ENCODE results near the gene GRHL1. TPM values are rescaled to one million over a fixed set of nuclear protein-coding genes. Genes with fewer than 3 reads are reported as not detected.
"Not testable (repeated sequence)": the region's sequence is repeated elsewhere in the genome, so short reads cannot be mapped to it uniquely, and the experiment has no call there.

Gene GRHL1
- total RNA-seq, 1 donor from 2014 or later: 6.2 TPM

- DNase-seq (ENCODE audit: low read depth); H3K4me3 ChIP-seq (ENCODE audit: low read depth, low read length); H3K36me3 ChIP-seq (ENCODE audit: control insufficient read depth, insufficient read depth, low read length); H3K27me3 ChIP-seq (ENCODE audit: control insufficient read depth, insufficient read depth, low read length): not testable (repeated sequence)
These were observed 61.0 kb downstream of the GRHL1 start for GRCh38 chr2:10012366-10012962.

- no peak overlapping the region for H3K4me3 ChIP-seq (ENCODE audit: low read depth, low read length)
- no peak for DNase-seq (ENCODE audit: low read depth)
- H3K27me3 ChIP-seq (ENCODE audit: control insufficient read depth, insufficient read depth, low read length): no peaks in the 10 kb centered on the region
- no peaks in the 10 kb centered on the region for H3K36me3 ChIP-seq (ENCODE audit: control insufficient read depth, insufficient read depth, low read length)
- TF ChIP-seq, protein P1, sequence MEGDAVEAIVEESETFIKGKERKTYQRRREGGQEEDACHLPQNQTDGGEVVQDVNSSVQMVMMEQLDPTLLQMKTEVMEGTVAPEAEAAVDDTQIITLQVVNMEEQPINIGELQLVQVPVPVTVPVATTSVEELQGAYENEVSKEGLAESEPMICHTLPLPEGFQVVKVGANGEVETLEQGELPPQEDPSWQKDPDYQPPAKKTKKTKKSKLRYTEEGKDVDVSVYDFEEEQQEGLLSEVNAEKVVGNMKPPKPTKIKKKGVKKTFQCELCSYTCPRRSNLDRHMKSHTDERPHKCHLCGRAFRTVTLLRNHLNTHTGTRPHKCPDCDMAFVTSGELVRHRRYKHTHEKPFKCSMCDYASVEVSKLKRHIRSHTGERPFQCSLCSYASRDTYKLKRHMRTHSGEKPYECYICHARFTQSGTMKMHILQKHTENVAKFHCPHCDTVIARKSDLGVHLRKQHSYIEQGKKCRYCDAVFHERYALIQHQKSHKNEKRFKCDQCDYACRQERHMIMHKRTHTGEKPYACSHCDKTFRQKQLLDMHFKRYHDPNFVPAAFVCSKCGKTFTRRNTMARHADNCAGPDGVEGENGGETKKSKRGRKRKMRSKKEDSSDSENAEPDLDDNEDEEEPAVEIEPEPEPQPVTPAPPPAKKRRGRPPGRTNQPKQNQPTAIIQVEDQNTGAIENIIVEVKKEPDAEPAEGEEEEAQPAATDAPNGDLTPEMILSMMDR (IDR thresholded peaks at IDR 0.05; ENCODE audit: insufficient read depth, low read length, poor library complexity, severe bottlenecking): no peak
These were observed 61.5 kb downstream of the GRHL1 start for GRCh38 chr2:10012963-10013461.

DNA sequence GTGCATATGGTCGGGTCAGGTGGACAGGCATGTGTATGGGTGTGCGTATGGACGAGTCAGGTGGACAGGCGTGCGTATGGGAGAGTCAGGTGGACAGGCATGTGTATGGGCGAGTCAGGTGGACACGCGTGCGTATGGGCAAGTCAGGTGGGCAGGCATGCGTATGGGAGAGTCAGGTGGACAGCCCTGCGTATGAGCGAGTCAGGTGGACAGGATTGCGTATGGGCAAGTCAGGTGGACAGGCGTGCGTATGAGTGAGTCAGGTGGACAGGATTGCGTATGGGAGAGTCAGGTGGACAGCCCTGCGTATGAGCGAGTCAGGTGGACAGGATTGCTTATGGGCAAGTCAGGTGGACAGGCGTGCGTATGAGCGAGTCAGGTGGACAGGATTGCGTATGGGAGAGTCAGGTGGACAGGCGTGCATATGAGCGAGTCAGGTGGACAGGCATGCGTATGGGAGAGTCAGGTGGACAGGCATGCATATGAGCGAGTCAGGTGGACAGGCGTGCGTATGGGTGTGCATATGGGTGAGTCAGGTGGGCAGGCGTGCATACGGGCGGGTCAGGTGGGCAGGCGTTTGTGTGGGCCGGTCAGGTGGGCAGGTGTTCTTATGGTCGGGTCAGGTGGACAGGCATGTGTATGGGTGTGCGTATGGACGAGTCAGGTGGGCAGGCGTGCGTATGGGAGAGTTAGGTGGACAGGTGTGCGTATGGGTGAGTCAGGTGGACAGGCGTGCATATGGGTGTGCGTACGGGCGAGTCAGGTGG lies 62.3 kb downstream of the GRHL1 start:
- not testable (repeated sequence) for H3K27me3 ChIP-seq (ENCODE audit: control insufficient read depth, insufficient read depth, low read length); H3K36me3 ChIP-seq (ENCODE audit: control insufficient read depth, insufficient read depth, low read length); DNase-seq (ENCODE audit: low read depth); H3K4me3 ChIP-seq (ENCODE audit: low read depth, low read length)

DNA sequence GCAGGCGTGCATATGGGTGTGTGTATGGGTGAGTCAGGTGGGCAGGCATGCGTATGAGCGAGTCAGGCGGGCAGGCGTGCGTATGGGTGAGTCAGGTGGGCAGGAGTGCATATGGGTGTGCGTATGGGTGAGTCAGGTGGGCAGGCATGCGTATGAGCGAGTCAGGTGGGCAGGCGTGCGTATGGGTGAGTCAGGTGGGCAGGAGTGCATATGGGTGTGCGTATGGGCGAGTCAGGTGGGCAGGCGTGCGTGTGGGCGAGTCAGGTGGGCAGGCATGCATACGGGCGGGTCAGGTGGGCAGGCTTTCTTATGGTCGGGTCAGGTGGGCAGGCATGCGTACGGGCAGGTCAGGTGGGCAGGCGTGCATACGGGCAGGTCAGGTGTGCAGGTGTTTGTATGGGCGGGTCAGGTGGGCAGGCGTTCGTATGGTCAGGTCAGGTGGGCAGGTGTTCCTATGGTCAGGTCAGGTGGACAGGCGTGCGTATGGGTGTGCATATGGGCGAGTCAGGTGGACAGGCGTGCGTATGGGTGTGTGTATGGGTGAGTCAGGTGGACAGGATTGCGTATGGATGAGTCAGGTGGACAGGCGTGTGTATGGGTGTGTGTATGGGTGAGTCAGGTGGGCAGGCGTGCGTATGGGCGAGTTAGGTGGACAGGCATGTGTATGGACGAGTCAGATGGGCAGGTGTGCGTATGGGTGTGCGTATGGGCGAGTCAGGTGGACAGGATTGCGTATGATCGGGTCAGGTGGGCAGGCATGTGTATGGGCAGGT lies 63.1 kb downstream of the GRHL1 start:
- DNase-seq (ENCODE audit: low read depth): no peak
- Histone ChIP-seq H3K27me3 (ENCODE audit: control insufficient read depth, insufficient read depth, low read length) (peaks cover 2% of the 10 kb centered on the region), H3K4me3 (ENCODE audit: low read depth, low read length) (no peak overlapping the region), H3K36me3 (ENCODE audit: control insufficient read depth, insufficient read depth, low read length) (no peaks in the 10 kb centered on the region)
- TF ChIP-seq, protein P1 (IDR thresholded peaks at IDR 0.05; ENCODE audit: insufficient read depth, low read length, poor library complexity, severe bottlenecking): no peak

- DNase-seq (ENCODE audit: low read depth); H3K27me3 ChIP-seq (ENCODE audit: control insufficient read depth, insufficient read depth, low read length); H3K36me3 ChIP-seq (ENCODE audit: control insufficient read depth, insufficient read depth, low read length); H3K4me3 ChIP-seq (ENCODE audit: low read depth, low read length): not testable (repeated sequence)
These were observed 64.0 kb downstream of the GRHL1 start for GRCh38 chr2:10015376-10015989.

GRCh38 chr2:10016001-10016801 lies 64.7 kb downstream of the GRHL1 start:
- no peak for DNase-seq (ENCODE audit: low read depth)
- Histone ChIP-seq H3K36me3 (ENCODE audit: control insufficient read depth, insufficient read depth, low read length) (no peaks in the 10 kb centered on the region), H3K27me3 (ENCODE audit: control insufficient read depth, insufficient read depth, low read length) (peaks cover 2% of the 10 kb centered on the region)

More at GRCh38 chr2:10016001-10016801, 64.7 kb downstream of the GRHL1 start:
- TF ChIP-seq, protein P1 (IDR thresholded peaks at IDR 0.05; ENCODE audit: insufficient read depth, low read length, poor library complexity, severe bottlenecking): no peak
- no peak overlapping the region for H3K4me3 ChIP-seq (ENCODE audit: low read depth, low read length)
